Measurements from ENCODE around the gene MRPL12. TPM values are rescaled to one million over a fixed set of nuclear protein-coding genes. Genes with fewer than 3 reads are reported as not detected.

Gene MRPL12
- 127 TPM for polyA plus RNA-seq (2013, experiment 1 of 2)
- polyA plus RNA-seq (2013, experiment 2 of 2): 128 TPM

- Histone ChIP-seq H2BK120ac (ENCODE audit: low read depth, low read length) (peak within 1 kb of the TSS; percentile 19), H3K56ac (ENCODE audit: low read length) (peak within 1 kb of the TSS; percentile 98), H3K27me3 (ENCODE audit: insufficient read depth, low read length, poor library complexity) (no peaks in the 10 kb centered on the region), H3K79me2 (ENCODE audit: control insufficient read depth, insufficient read depth, low read length) (peaks cover 35% of the 10 kb centered on the region), H3K9ac (ENCODE audit: low read length) (peak within 1 kb of the TSS; percentile 97), H3K4me3 (ENCODE audit: low read length) (peak within 1 kb of the TSS; percentile 95), H3K27ac (ENCODE audit: low read depth, low read length) (peak within 1 kb of the TSS; percentile 53), H4K5ac (ENCODE audit: low read length) (no peak within 1 kb of the TSS), H2AK5ac (ENCODE audit: low read length) (no peak within 1 kb of the TSS), H4K8ac (ENCODE audit: low read depth, low read length) (peak within 1 kb of the TSS; percentile 82), H3K23ac (ENCODE audit: low read length) (peak within 1 kb of the TSS; percentile 97), H3K36me3 (ENCODE audit: control insufficient read depth, insufficient read depth, low read length) (peaks cover 6% of the 10 kb centered on the region), H3K4me2 (ENCODE audit: low read length) (peak within 1 kb of the TSS; percentile 90), H2BK5ac (ENCODE audit: low read length) (no peak within 1 kb of the TSS), H3K4me1 (ENCODE audit: control insufficient read depth, low read depth, low read length) (no peaks in the 10 kb centered on the region), H2BK15ac (replicated peaks; ENCODE audit: low read depth) (no peak within 1 kb of the TSS), H3K4ac (ENCODE audit: low read depth, low read length) (peak within 1 kb of the TSS; percentile 83), H3K79me1 (ENCODE audit: low read length) (peaks cover 12% of the 10 kb centered on the region), H3K18ac (ENCODE audit: low read length) (peak within 1 kb of the TSS; percentile 96)
- WGBS (ENCODE audit: extremely low coverage, insufficient coverage, low lambda C conversion rate): no CpG with 5 or more reads among the region's 102 CpGs
- peak; percentile 96 for DNase-seq
Observed at GRCh38 chr17:81702934-81703746, at the start of gene MRPL12. TSS of gene MRPL12 (plus strand) at chr17:81703367. CDS start at chr17:81703502, 135 bp downstream.

GRCh38 chr17:81655378-81656117, 47.6 kb upstream of the MRPL12 start:
- WGBS (ENCODE audit: extremely low coverage, insufficient coverage, low lambda C conversion rate): no CpG with 5 or more reads among the region's 18 CpGs
- no peak overlapping the region for H3K4ac ChIP-seq (ENCODE audit: low read depth, low read length)
- no peaks in the 10 kb centered on the region for H3K36me3 ChIP-seq (ENCODE audit: control insufficient read depth, insufficient read depth, low read length)
- no peak overlapping the region for H3K4me3 ChIP-seq (ENCODE audit: low read length)
- no peak overlapping the region for H3K18ac ChIP-seq (ENCODE audit: low read length)
- no peak overlapping the region for H4K5ac ChIP-seq (ENCODE audit: low read length)
- H3K23ac ChIP-seq (ENCODE audit: low read length): no peak overlapping the region
- H3K27me3 ChIP-seq (ENCODE audit: insufficient read depth, low read length, poor library complexity): no peaks in the 10 kb centered on the region
- no peak for DNase-seq
- no peak overlapping the region for H3K4me2 ChIP-seq (ENCODE audit: low read length)
- peaks cover 4% of the 10 kb centered on the region for H3K4me1 ChIP-seq (ENCODE audit: control insufficient read depth, low read depth, low read length)
- no peak overlapping the region for H3K56ac ChIP-seq (ENCODE audit: low read length)
- no peak overlapping the region for H4K8ac ChIP-seq (ENCODE audit: low read depth, low read length)
- no peak overlapping the region for H2AK5ac ChIP-seq (ENCODE audit: low read length)
- H3K79me1 ChIP-seq (ENCODE audit: low read length): no peaks in the 10 kb centered on the region
- H3K9ac ChIP-seq (ENCODE audit: low read length): no peak overlapping the region
- H3K79me2 ChIP-seq (ENCODE audit: control insufficient read depth, insufficient read depth, low read length): no peaks in the 10 kb centered on the region
- no peak overlapping the region for H2BK120ac ChIP-seq (ENCODE audit: low read depth, low read length)
- H2BK5ac ChIP-seq (ENCODE audit: low read length): no peak overlapping the region
- H3K27ac ChIP-seq (ENCODE audit: low read depth, low read length): no peak overlapping the region
- H2BK15ac ChIP-seq (replicated peaks; ENCODE audit: low read depth): no peak overlapping the region

- H3K4me2 ChIP-seq (ENCODE audit: low read length): no peak within 1 kb of the TSS
- H3K18ac ChIP-seq (ENCODE audit: low read length): no peak within 1 kb of the TSS
- H3K27me3 ChIP-seq (ENCODE audit: insufficient read depth, low read length, poor library complexity): no peaks in the 10 kb centered on the region
- H3K9ac ChIP-seq (ENCODE audit: low read length): no peak within 1 kb of the TSS
- H3K4ac ChIP-seq (ENCODE audit: low read depth, low read length): no peak within 1 kb of the TSS
- H3K56ac ChIP-seq (ENCODE audit: low read length): no peak within 1 kb of the TSS
- no peak within 1 kb of the TSS for H2BK120ac ChIP-seq (ENCODE audit: low read depth, low read length)
- H4K5ac ChIP-seq (ENCODE audit: low read length): no peak within 1 kb of the TSS
- H2AK5ac ChIP-seq (ENCODE audit: low read length): no peak within 1 kb of the TSS
- H3K79me1 ChIP-seq (ENCODE audit: low read length): no peaks in the 10 kb centered on the region
- no CpG with 5 or more reads among the region's 15 CpGs for WGBS (ENCODE audit: extremely low coverage, insufficient coverage, low lambda C conversion rate)
- H2BK5ac ChIP-seq (ENCODE audit: low read length): no peak within 1 kb of the TSS
- no peak for DNase-seq
- no peak within 1 kb of the TSS for H2BK15ac ChIP-seq (replicated peaks; ENCODE audit: low read depth)
- H3K27ac ChIP-seq (ENCODE audit: low read depth, low read length): no peak within 1 kb of the TSS
- H3K79me2 ChIP-seq (ENCODE audit: control insufficient read depth, insufficient read depth, low read length): no peaks in the 10 kb centered on the region
- H4K8ac ChIP-seq (ENCODE audit: low read depth, low read length): no peak within 1 kb of the TSS
- no peaks in the 10 kb centered on the region for H3K36me3 ChIP-seq (ENCODE audit: control insufficient read depth, insufficient read depth, low read length)
- H3K23ac ChIP-seq (ENCODE audit: low read length): no peak within 1 kb of the TSS
- H3K4me1 ChIP-seq (ENCODE audit: control insufficient read depth, low read depth, low read length): peaks cover 4% of the 10 kb centered on the region
- H3K4me3 ChIP-seq (ENCODE audit: low read length): no peak within 1 kb of the TSS
Observed at GRCh38 chr17:81656118-81656743, 46.9 kb upstream of the MRPL12 start, which contains the start of gene PDE6G. TSS of gene PDE6G (minus strand) at chr17:81656542. CDS start at chr17:81653305, 3,237 bp downstream.

- no peak overlapping the region for H3K56ac ChIP-seq (ENCODE audit: low read length)
- no peaks in the 10 kb centered on the region for H3K79me2 ChIP-seq (ENCODE audit: control insufficient read depth, insufficient read depth, low read length)
- WGBS (ENCODE audit: extremely low coverage, insufficient coverage, low lambda C conversion rate): no CpG with 5 or more reads among the region's 4 CpGs
- H3K18ac ChIP-seq (ENCODE audit: low read length): no peak overlapping the region
- no peak overlapping the region for H2AK5ac ChIP-seq (ENCODE audit: low read length)
- H3K4me1 ChIP-seq (ENCODE audit: control insufficient read depth, low read depth, low read length): peaks cover 4% of the 10 kb centered on the region
- H3K23ac ChIP-seq (ENCODE audit: low read length): no peak overlapping the region
- H3K4ac ChIP-seq (ENCODE audit: low read depth, low read length): no peak overlapping the region
- H4K8ac ChIP-seq (ENCODE audit: low read depth, low read length): no peak overlapping the region
- H2BK5ac ChIP-seq (ENCODE audit: low read length): no peak overlapping the region
- H2BK15ac ChIP-seq (replicated peaks; ENCODE audit: low read depth): no peak overlapping the region
- no peak for DNase-seq
- no peak overlapping the region for H2BK120ac ChIP-seq (ENCODE audit: low read depth, low read length)
- no peaks in the 10 kb centered on the region for H3K36me3 ChIP-seq (ENCODE audit: control insufficient read depth, insufficient read depth, low read length)
- H3K4me3 ChIP-seq (ENCODE audit: low read length): no peak overlapping the region
- no peaks in the 10 kb centered on the region for H3K79me1 ChIP-seq (ENCODE audit: low read length)
- no peak overlapping the region for H3K27ac ChIP-seq (ENCODE audit: low read depth, low read length)
- no peak overlapping the region for H4K5ac ChIP-seq (ENCODE audit: low read length)
- H3K27me3 ChIP-seq (ENCODE audit: insufficient read depth, low read length, poor library complexity): no peaks in the 10 kb centered on the region
- H3K9ac ChIP-seq (ENCODE audit: low read length): no peak overlapping the region
- H3K4me2 ChIP-seq (ENCODE audit: low read length): no peak overlapping the region
Observed at GRCh38 chr17:81656835-81657234, 46.3 kb upstream of the MRPL12 start.

GRCh38 chr17:81659038-81659437, 44.1 kb upstream of the MRPL12 start:
- Histone ChIP-seq H3K9ac (ENCODE audit: low read length) (no peak overlapping the region), H4K8ac (ENCODE audit: low read depth, low read length) (no peak overlapping the region), H3K27me3 (ENCODE audit: insufficient read depth, low read length, poor library complexity) (no peaks in the 10 kb centered on the region), H3K4me1 (ENCODE audit: control insufficient read depth, low read depth, low read length) (no peaks in the 10 kb centered on the region), H3K18ac (ENCODE audit: low read length) (no peak overlapping the region), H3K4ac (ENCODE audit: low read depth, low read length) (no peak overlapping the region), H2BK120ac (ENCODE audit: low read depth, low read length) (no peak overlapping the region), H3K79me1 (ENCODE audit: low read length) (no peaks in the 10 kb centered on the region), H2BK5ac (ENCODE audit: low read length) (no peak overlapping the region), H3K27ac (ENCODE audit: low read depth, low read length) (no peak overlapping the region), H3K4me3 (ENCODE audit: low read length) (no peak overlapping the region), H2AK5ac (ENCODE audit: low read length) (no peak overlapping the region), H3K23ac (ENCODE audit: low read length) (no peak overlapping the region), H4K5ac (ENCODE audit: low read length) (no peak overlapping the region), H3K4me2 (ENCODE audit: low read length) (no peak overlapping the region), H3K56ac (ENCODE audit: low read length) (no peak overlapping the region), H2BK15ac (replicated peaks; ENCODE audit: low read depth) (no peak overlapping the region), H3K79me2 (ENCODE audit: control insufficient read depth, insufficient read depth, low read length) (no peaks in the 10 kb centered on the region), H3K36me3 (ENCODE audit: control insufficient read depth, insufficient read depth, low read length) (no peaks in the 10 kb centered on the region)
- WGBS (ENCODE audit: extremely low coverage, insufficient coverage, low lambda C conversion rate): no CpG with 5 or more reads among the region's 5 CpGs
- no peak for DNase-seq
